ENCODE data around the gene USP46. TPM values are rescaled to one million over a fixed set of nuclear protein-coding genes. Genes with fewer than 3 reads are reported as not detected.

The USP46 gene
- total RNA-seq, 2 donors from 2014 or later: 42.0 to 42.9 TPM

DNA sequence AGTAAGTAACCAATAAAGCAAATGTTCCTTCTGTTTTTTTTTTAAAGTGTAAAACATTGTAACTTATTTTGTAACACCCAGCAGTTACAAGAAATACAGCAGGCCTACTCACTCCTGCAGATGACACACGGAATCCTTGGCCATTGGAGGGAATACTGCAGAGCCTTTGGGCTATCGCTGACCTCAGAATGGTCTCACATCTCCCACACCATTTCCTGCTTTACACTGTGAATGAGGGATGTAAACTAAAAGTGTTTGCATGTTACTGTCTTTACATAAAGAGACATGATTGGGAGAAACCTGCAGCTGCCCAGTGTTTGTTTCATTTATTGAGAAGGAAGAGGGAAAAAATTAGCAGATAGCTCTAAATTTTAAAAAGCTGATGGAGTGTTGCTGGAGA, 64.1 kb downstream of the USP46 start:
- no peak overlapping the region for H3K27ac Mint-ChIP-seq
- TF ChIP-seq, protein P1, sequence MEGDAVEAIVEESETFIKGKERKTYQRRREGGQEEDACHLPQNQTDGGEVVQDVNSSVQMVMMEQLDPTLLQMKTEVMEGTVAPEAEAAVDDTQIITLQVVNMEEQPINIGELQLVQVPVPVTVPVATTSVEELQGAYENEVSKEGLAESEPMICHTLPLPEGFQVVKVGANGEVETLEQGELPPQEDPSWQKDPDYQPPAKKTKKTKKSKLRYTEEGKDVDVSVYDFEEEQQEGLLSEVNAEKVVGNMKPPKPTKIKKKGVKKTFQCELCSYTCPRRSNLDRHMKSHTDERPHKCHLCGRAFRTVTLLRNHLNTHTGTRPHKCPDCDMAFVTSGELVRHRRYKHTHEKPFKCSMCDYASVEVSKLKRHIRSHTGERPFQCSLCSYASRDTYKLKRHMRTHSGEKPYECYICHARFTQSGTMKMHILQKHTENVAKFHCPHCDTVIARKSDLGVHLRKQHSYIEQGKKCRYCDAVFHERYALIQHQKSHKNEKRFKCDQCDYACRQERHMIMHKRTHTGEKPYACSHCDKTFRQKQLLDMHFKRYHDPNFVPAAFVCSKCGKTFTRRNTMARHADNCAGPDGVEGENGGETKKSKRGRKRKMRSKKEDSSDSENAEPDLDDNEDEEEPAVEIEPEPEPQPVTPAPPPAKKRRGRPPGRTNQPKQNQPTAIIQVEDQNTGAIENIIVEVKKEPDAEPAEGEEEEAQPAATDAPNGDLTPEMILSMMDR (conservative IDR thresholded peaks at IDR 0.05): no peak
- H3K27me3 Mint-ChIP-seq (ENCODE audit: insufficient read depth): no peaks in the 10 kb centered on the region
- Histone ChIP-seq H3K9me3 (ENCODE audit: control insufficient read depth, low read length) (no peaks in the 10 kb centered on the region), H3K36me3 (ENCODE audit: control insufficient read depth, insufficient read depth, low read length) (peaks cover 84% of the 10 kb centered on the region), H3K4me1 (ENCODE audit: control insufficient read depth, insufficient read depth, low read length) (peaks cover 6% of the 10 kb centered on the region), H3K27ac (ENCODE audit: low read depth, low read length) (no peak overlapping the region), H3K4me3 (ENCODE audit: low read length) (no peak overlapping the region), H3K27me3 (ENCODE audit: control insufficient read depth, insufficient read depth, low read length, poor library complexity, severe bottlenecking) (no peaks in the 10 kb centered on the region), H3K9ac (ENCODE audit: extremely low read depth, low read length, poor library complexity, severe bottlenecking) (no peak overlapping the region)
- no peak overlapping the region for H3K4me3 Mint-ChIP-seq
- peaks cover 57% of the 10 kb centered on the region for H3K36me3 Mint-ChIP-seq (ENCODE audit: low read depth)
- 97% methylated on average over 2 of the region's 2 CpGs; no CpG with 5 or more reads in 1 of the 2 experiments for WGBS, 2 experiments (ENCODE audit: insufficient coverage in 1 of 2, insufficient read length in 1 of 2)
- H3K4me1 Mint-ChIP-seq: peaks cover 24% of the 10 kb centered on the region
- no peak for DNase-seq
- no peaks in the 10 kb centered on the region for H3K9me3 Mint-ChIP-seq

DNA sequence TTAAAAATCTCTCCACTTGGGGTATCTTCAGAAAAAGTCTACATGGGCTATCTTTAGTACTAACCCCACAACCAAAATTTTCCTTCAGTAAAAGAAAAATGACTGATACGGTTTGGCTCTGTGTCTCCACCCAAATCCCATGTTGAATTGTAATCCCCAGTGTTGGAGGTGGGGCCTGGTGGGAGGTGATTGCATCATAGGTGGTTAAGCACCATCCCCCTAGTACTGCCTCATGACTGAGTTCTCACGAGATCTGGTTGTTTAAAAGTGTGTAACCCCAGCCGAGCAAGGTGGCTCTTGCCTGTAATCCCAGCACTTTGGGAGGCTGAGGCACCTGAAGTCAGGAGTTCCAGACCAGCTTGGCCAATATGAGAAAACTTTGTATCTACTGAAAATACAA, 66.8 kb downstream of the USP46 start:
- Histone ChIP-seq H3K36me3 (ENCODE audit: control insufficient read depth, insufficient read depth, low read length) (peaks cover 58% of the 10 kb centered on the region), H3K4me1 (ENCODE audit: control insufficient read depth, insufficient read depth, low read length) (peaks cover 6% of the 10 kb centered on the region), H3K27ac (ENCODE audit: low read depth, low read length) (no peak overlapping the region), H3K9ac (ENCODE audit: extremely low read depth, low read length, poor library complexity, severe bottlenecking) (no peak overlapping the region), H3K4me3 (ENCODE audit: low read length) (no peak overlapping the region), H3K27me3 (ENCODE audit: control insufficient read depth, insufficient read depth, low read length, poor library complexity, severe bottlenecking) (no peaks in the 10 kb centered on the region), H3K9me3 (ENCODE audit: control insufficient read depth, low read length) (no peaks in the 10 kb centered on the region)
- no peaks in the 10 kb centered on the region for H3K9me3 Mint-ChIP-seq
- peaks cover 35% of the 10 kb centered on the region for H3K36me3 Mint-ChIP-seq (ENCODE audit: low read depth)
- no peak overlapping the region for H3K4me3 Mint-ChIP-seq
- DNase-seq: no peak
- TF ChIP-seq, protein P1 (conservative IDR thresholded peaks at IDR 0.05): no peak
- no peak overlapping the region for H3K27ac Mint-ChIP-seq
- H3K27me3 Mint-ChIP-seq (ENCODE audit: insufficient read depth): no peaks in the 10 kb centered on the region
- 90 to 92% methylated on average over 2 to 3 of the region's 3 CpGs for WGBS, 2 experiments (ENCODE audit: insufficient coverage in 1 of 2, insufficient read length in 1 of 2)
- peaks cover 39% of the 10 kb centered on the region for H3K4me1 Mint-ChIP-seq

DNA sequence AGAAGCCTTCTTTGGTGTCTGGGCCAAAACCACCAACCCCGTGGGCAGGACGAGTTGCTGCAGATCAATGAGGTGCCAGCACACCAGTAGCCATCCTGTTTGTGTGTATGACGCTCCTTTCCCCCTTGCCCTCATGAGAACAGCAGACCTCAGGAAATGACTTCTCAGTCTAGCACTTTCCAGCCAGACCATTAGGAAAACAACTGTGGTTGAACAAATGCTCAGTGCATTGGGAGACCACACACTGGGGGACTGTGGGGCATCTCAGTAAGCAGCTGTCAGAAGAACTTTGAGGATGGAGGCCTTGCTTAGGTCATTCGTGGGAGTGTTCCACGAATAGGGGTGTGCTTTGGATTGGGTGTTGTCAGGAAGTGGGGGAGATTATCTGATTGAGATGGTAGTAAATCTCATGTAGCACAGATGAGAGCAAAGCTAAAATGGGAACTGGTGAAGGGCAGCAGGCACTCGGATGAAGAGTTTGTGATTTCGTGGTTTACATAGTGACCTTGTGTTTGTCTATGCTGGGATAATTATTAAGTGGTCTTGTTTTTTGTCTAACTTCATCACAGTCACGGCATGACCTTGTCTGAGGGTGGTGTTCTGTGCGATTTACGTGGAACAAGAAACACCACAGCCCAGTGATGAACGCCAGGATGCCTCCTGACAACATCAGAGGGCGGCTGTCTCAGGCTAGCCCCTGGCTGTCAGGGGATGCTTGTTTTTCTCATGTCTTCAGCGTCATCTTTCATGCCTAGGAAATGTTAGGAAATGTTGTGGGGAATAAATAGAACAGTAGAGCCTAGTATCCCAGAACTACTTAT, 70.1 kb downstream of the USP46 start:
- no peak overlapping the region for H3K9ac ChIP-seq (ENCODE audit: extremely low read depth, low read length, poor library complexity, severe bottlenecking)
- peaks cover 14% of the 10 kb centered on the region for H3K36me3 Mint-ChIP-seq (ENCODE audit: low read depth)
- peaks cover 35% of the 10 kb centered on the region for H3K4me1 Mint-ChIP-seq

More for the DNA sequence above, 70.1 kb downstream of the USP46 start:
- Mint-ChIP-seq H3K4me3 (no peak overlapping the region), H3K27me3 (ENCODE audit: insufficient read depth) (no peaks in the 10 kb centered on the region), H3K9me3 (no peaks in the 10 kb centered on the region), H3K27ac (no peak overlapping the region)
- DNase-seq: no peak
- peaks cover 6% of the 10 kb centered on the region for H3K4me1 ChIP-seq (ENCODE audit: control insufficient read depth, insufficient read depth, low read length)
- H3K9me3 ChIP-seq (ENCODE audit: control insufficient read depth, low read length): no peaks in the 10 kb centered on the region
- H3K27ac ChIP-seq (ENCODE audit: low read depth, low read length): no peak overlapping the region
- H3K27me3 ChIP-seq (ENCODE audit: control insufficient read depth, insufficient read depth, low read length, poor library complexity, severe bottlenecking): no peaks in the 10 kb centered on the region
- H3K36me3 ChIP-seq (ENCODE audit: control insufficient read depth, insufficient read depth, low read length): peaks cover 25% of the 10 kb centered on the region
- WGBS, 2 experiments (ENCODE audit: insufficient coverage in 1 of 2, insufficient read length in 1 of 2): 91 to 93% methylated on average over 7 to 13 of the region's 13 CpGs
- no peak overlapping the region for H3K4me3 ChIP-seq (ENCODE audit: low read length)
- TF ChIP-seq, protein P1 (conservative IDR thresholded peaks at IDR 0.05): no peak
